K562 (cell line): ENCODE data around the gene HARS2. TPM values are rescaled to one million over a fixed set of nuclear protein-coding genes. Genes with fewer than 3 reads are reported as not detected.
A peak's percentile ranks its signal among the peaks of the same experiment; 100 is the strongest.

Experiments
- ARHGAP35 ChIP-seq: fragments of 450-650 bp; IDR thresholded peaks from 2 replicates; pipeline ENCODE4 v1.6.1; 2018; ENCODE audit not compliant: partially characterized antibody
- CBX1 ChIP-seq: sonication (generic); IDR thresholded peaks from 2 replicates; pipeline ENCODE4 v1.6.1; 2016; ENCODE audit warnings: antibody characterized with exemption, low read depth, mild to moderate bottlenecking
- DACH1 ChIP-seq: fragments of 450-650 bp; IDR thresholded peaks from 2 replicates; pipeline ENCODE4 v1.6.1; 2018; ENCODE audit not compliant: partially characterized antibody
- EP300 ChIP-seq: IDR thresholded peaks from 2 replicates; pipeline ENCODE4 v1.6.1; 2012; ENCODE audit warnings: low read length, improper control_type of control experiment
- HNRNPK ChIP-seq: fragments of 200-400 bp; formaldehyde crosslinking; IDR thresholded peaks from one replicate; pipeline ENCODE4 v1.6.1; 2018; ENCODE audit warnings: mild to moderate bottlenecking, low read depth, low read length; ENCODE audit not compliant: poor library complexity, severe bottlenecking
- NFIX ChIP-seq: fragments of 250-450 bp; sonication (Bioruptor Pico); IDR thresholded peaks from 2 replicates; pipeline ENCODE4 v1.4.0; 2020; ENCODE audit warnings: low read depth, mild to moderate bottlenecking, moderate library complexity
- RAD21 ChIP-seq, 2 experiments: fragments of 250-450 bp in 1 of 2; fragments of 450-650 bp in 1 of 2; sonication (Bioruptor Pico) in 1 of 2; formaldehyde crosslinking in 1 of 2; IDR thresholded peaks in 1 of 2; conservative IDR thresholded peaks in 1 of 2; 2 replicates each; pipeline versions ENCODE4 v1.4.0 to v1.8.0; 2020 to 2022; ENCODE audit warnings: mild to moderate bottlenecking in 2 of 2, moderate library complexity in 1 of 2
- ZNF592 ChIP-seq: fragments of 450-650 bp; IDR thresholded peaks from 2 replicates; pipeline ENCODE4 v1.6.1; 2017; ENCODE audit warnings: antibody characterized with exemption, mild to moderate bottlenecking
- ZNF764 ChIP-seq: fragments of 250-450 bp; sonication (Bioruptor Pico); IDR thresholded peaks from 2 replicates; pipeline ENCODE4 v1.4.0; 2020; ENCODE audit warnings: low read depth, mild to moderate bottlenecking, moderate library complexity
- polyA plus RNA-seq, 8 experiments: library from polyadenylated mRNA; depleted of rRNA in 4 of 8; stranded (reverse) in 5 of 8; unstranded in 3 of 8; fragments of >200 nt; fragmentation: Nextera tagmentation in 2 of 8; fragmentation: Illumina TruSeq in 1 of 8; extraction: Ambion mirVana in 2 of 8; extraction: Trizol in 1 of 8; gene quantifications; 2 replicates each; pipeline versions ENCODE4 v1.2.1 to v1.2.3, GENCODE V29; 2011 to 2014; ENCODE audit warnings: inconsistent platforms in 1 of 8, missing spikeins in 1 of 8
- total RNA-seq, 7 experiments: library from RNA; depleted of rRNA in 6 of 7; stranded (reverse); fragments of >200 nt in 6 of 7; fragmentation: Illumina TruSeq in 2 of 7; extraction: Trizol in 2 of 7; gene quantifications; 2 replicates each; pipeline versions ENCODE4 v1.2.1 to v1.2.3, GENCODE V29; 2011 to 2021; ENCODE audit warnings: low replicate concordance in 1 of 7
- TF ChIP-seq, protein P1 (sequence below): fragments of 150-350 bp; IDR thresholded peaks from 2 replicates; pipeline ENCODE4 v1.6.1; 2014; ENCODE audit warnings: low read depth, mild to moderate bottlenecking, low read length, borderline replicate concordance

HARS2 gene
- total and polyA plus RNA-seq, 9 of the 15 experiments (the other 6 are each of a cell fraction or from before 2014, with no cell fraction given), result 8.5 to 41.6 (median 27.1) TPM

DNA sequence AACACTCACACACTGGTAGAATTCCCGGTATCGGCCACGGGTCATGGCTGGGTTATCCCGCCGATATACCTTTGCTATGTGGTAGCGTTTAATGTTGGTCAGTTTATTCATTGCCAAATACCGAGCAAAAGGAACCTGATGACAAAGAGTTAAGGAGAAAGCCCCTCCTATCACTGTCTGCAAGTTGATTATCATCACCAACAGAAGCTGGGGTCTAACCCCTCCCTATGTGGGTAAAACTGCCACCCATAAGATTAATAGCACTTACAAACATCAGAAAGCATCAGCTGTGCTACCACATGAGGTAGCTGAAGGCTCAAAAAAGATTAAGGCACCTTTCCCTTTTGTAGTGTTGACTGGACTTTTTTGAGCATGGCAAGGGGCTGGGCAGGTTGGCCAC is 12.3 kb upstream of the HARS2 start (continued):
- TF ChIP-seq ZNF592 (no peak), DACH1 (peak; percentile 54), ZNF764 (CRISPR knock-in tag) (no peak), HNRNPK (no peak), ARHGAP35 (no peak), CBX1 (no peak), RAD21 (CRISPR knock-in tag; conservative IDR thresholded peaks at IDR 0.05 in 1 of 2, IDR thresholded peaks at IDR 0.05 in 1 of 2) (peak in 1 of 2 experiments; percentile 16; a peak in 1 of 4 replicates), NFIX (CRISPR knock-in tag) (no peak), EP300 (peak; percentile 68; the same call in 1 of the 2 replicates)
- TF ChIP-seq, protein P1, sequence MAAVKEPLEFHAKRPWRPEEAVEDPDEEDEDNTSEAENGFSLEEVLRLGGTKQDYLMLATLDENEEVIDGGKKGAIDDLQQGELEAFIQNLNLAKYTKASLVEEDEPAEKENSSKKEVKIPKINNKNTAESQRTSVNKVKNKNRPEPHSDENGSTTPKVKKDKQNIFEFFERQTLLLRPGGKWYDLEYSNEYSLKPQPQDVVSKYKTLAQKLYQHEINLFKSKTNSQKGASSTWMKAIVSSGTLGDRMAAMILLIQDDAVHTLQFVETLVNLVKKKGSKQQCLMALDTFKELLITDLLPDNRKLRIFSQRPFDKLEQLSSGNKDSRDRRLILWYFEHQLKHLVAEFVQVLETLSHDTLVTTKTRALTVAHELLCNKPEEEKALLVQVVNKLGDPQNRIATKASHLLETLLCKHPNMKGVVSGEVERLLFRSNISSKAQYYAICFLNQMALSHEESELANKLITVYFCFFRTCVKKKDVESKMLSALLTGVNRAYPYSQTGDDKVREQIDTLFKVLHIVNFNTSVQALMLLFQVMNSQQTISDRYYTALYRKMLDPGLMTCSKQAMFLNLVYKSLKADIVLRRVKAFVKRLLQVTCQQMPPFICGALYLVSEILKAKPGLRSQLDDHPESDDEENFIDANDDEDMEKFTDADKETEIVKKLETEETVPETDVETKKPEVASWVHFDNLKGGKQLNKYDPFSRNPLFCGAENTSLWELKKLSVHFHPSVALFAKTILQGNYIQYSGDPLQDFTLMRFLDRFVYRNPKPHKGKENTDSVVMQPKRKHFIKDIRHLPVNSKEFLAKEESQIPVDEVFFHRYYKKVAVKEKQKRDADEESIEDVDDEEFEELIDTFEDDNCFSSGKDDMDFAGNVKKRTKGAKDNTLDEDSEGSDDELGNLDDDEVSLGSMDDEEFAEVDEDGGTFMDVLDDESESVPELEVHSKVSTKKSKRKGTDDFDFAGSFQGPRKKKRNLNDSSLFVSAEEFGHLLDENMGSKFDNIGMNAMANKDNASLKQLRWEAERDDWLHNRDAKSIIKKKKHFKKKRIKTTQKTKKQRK, result no peak
